Upper lobe of left lung (tissue), 4 donors: Measurements from ENCODE around the gene PCDH8.

Experiments used
- CTCF ChIP-seq, 6 experiments: fragments of 450-650 bp in 4 of 6; fragments of 200-600 bp in 2 of 6; sonication (generic) in 2 of 6; IDR thresholded peaks; one replicate each; pipeline ENCODE4 v1.5.1; 2016 to 2019; ENCODE audit warnings: antibody characterized with exemption in 6 of 6
- POLR2AphosphoS5 ChIP-seq, 2 donors: sonication (generic); formaldehyde crosslinking; IDR thresholded peaks; one replicate each; pipeline ENCODE4 v1.5.1; 2017; ENCODE audit warnings: antibody characterized with exemption in 2 of 2

- no peak for TF ChIP-seq CTCF (IDR thresholded peaks at IDR 0.05)
- TF ChIP-seq POLR2AphosphoS5 (IDR thresholded peaks at IDR 0.05), result no peak
Measured at GRCh38 chr13:52797176-52797575, 51.3 kb downstream of the PCDH8 start.
